PC-9 (cell line): ENCODE results near the gene SKIC2. TPM values are rescaled to one million over a fixed set of nuclear protein-coding genes. Genes with fewer than 3 reads are reported as not detected.

ENCODE experiments used
- BruUV-seq: library from RNA; stranded (reverse); fragments of 400-500 nt; replicated peaks from 2 replicates; lab custom pipeline; 2021; lab: Mats Ljungman, UMichigan
- CTCF ChIA-PET: fragments of 300-600 bp; sonication (Branson Sonifier 250); formaldehyde crosslinking; loops from one replicate; lab custom pipeline; 2022; ENCODE audit warnings: antibody characterized with exemption; lab: Charles Lee
- POLR2A ChIA-PET: fragments of 300-600 bp; sonication (Branson Sonifier 250); formaldehyde crosslinking; loops from one replicate; lab custom pipeline; 2022; ENCODE audit warnings: antibody characterized with exemption; ENCODE audit not compliant: unreplicated experiment; lab: Charles Lee
- DNase-seq, 2 experiments: peaks; one replicate each; pipeline versions ENCODE4 v3.0.0 to v3.0.0-alpha.2; 2015 to 2022; ENCODE audit warnings: mixed read lengths in 1 of 2
- H2AFZ ChIP-seq: fragments of 200-600 bp; sonication (generic); 2 replicates; pipeline ENCODE4 v1.8.1; 2017; ENCODE audit warnings: antibody characterized with exemption
- H3F3A ChIP-seq: fragments of 200-600 bp; sonication (generic); 2 replicates; pipeline ENCODE4 v1.8.1; 2017; ENCODE audit warnings: antibody characterized with exemption, mild to moderate bottlenecking, low read depth; ENCODE audit not compliant: insufficient read depth
- H3K27ac ChIP-seq: fragments of 200-600 bp; sonication (generic); 2 replicates; pipeline ENCODE4 v1.6.1; 2016; ENCODE audit warnings: mixed run types
- H3K27me3 ChIP-seq: fragments of 200-600 bp; sonication (generic); 2 replicates; pipeline ENCODE4 v1.6.1; 2016; ENCODE audit warnings: low read depth, mixed run types; ENCODE audit not compliant: insufficient read depth
- H3K36me3 ChIP-seq: fragments of 200-600 bp; sonication (generic); 2 replicates; pipeline ENCODE4 v1.6.1; 2016; ENCODE audit warnings: low read depth, mixed run types
- H3K4me1 ChIP-seq: fragments of 200-600 bp; sonication (generic); replicated peaks from 2 replicates; pipeline ENCODE4 v1.6.1; 2016; ENCODE audit warnings: mixed run types; ENCODE audit not compliant: insufficient read depth
- H3K4me2 ChIP-seq: fragments of 200-600 bp; sonication (generic); 2 replicates; pipeline ENCODE4 v1.6.1; 2017; ENCODE audit warnings: mixed run types
- H3K4me3 ChIP-seq: fragments of 200-600 bp; sonication (generic); 2 replicates; pipeline ENCODE4 v1.6.1; 2016; ENCODE audit warnings: mixed run types
- H3K79me2 ChIP-seq: fragments of 200-600 bp; sonication (generic); 2 replicates; pipeline ENCODE4 v1.6.1; 2017; ENCODE audit warnings: low read depth, mixed run types
- H3K9me2 ChIP-seq: fragments of 200-600 bp; sonication (generic); 2 replicates; pipeline ENCODE4 v1.8.1; 2017; ENCODE audit warnings: mild to moderate bottlenecking; ENCODE audit not compliant: insufficient read depth
- H3K9me3 ChIP-seq: fragments of 200-600 bp; sonication (generic); 2 replicates; pipeline ENCODE4 v1.8.1; 2016; ENCODE audit warnings: low read depth; ENCODE audit not compliant: insufficient read depth
- H4K20me1 ChIP-seq: fragments of 200-600 bp; sonication (generic); 2 replicates; pipeline ENCODE4 v1.8.1; 2017; ENCODE audit not compliant: insufficient read depth
- CTCF ChIP-seq: fragments of 200-600 bp; sonication (generic); conservative IDR thresholded peaks from 2 replicates; pipeline ENCODE4 v1.6.1; 2017; ENCODE audit warnings: mixed run types, antibody characterized with exemption, mild to moderate bottlenecking, moderate library complexity
- EZH2 ChIP-seq: fragments of 200-600 bp; sonication (generic); IDR thresholded peaks from 2 replicates; pipeline ENCODE4 v1.8.0; 2017; ENCODE audit warnings: antibody characterized with exemption, low read depth
- intact Hi-C: fragments of 100-400 bp; cut with micrococcal nuclease; formaldehyde crosslinking; loops from one replicate; pipeline ENCODE4 v1.10.0; 2022; ENCODE audit not compliant: unreplicated experiment
- total RNA-seq: library from RNA; stranded (reverse); gene quantifications from 2 replicates; pipeline ENCODE4 v1.2.3, GENCODE V29; 2021

SKIC2 gene
- total RNA-seq, 1 experiment from 2014 or later = 67.9 TPM

DNA sequence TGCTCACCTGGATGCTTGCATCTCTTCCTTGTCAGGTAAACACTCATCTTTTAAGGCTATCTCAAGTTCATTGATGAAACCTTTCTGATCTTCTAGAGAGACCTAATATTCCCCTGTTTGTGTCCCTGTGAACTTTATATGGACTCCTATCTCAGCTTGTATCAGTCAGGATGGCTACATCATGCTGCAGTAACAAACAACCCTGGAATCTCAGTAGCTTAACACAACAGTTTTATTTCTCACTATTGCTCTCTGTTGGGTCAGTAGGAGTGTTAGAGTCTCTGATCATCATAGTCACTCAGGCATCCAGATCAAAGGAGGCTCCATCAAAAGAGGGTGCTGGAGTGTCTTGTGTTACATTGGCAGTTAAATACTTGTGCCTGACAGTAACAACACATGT lies 43.6 kb upstream of the SKIC2 start:
- no peaks in the 10 kb centered on the region for H3K27me3 ChIP-seq
- ChIA-PET POLR2A (no interaction called here), CTCF (no interaction called here)
- no peak for DNase-seq
- no peaks in the 10 kb centered on the region for H3K36me3 ChIP-seq
- H3K4me3 ChIP-seq = no peak overlapping the region
- peaks cover 25% of the 10 kb centered on the region for H3F3A ChIP-seq
- intact Hi-C loops = no loop called here
- H3K4me1 ChIP-seq = peaks cover 19% of the 10 kb centered on the region
- no peak overlapping the region for H3K27ac ChIP-seq
- no peaks in the 10 kb centered on the region for H3K9me2 ChIP-seq
- H3K4me2 ChIP-seq = no peak overlapping the region
- no peaks in the 10 kb centered on the region for H4K20me1 ChIP-seq
- H2AFZ ChIP-seq = no peak overlapping the region
- no peaks in the 10 kb centered on the region for H3K9me3 ChIP-seq
- no peak for TF ChIP-seq CTCF
- TF ChIP-seq EZH2 = no peak
- no TSS peak for BruUV-seq
- no peaks in the 10 kb centered on the region for H3K79me2 ChIP-seq

GRCh38 chr6:31915756-31916155 lies 43.2 kb upstream of the SKIC2 start:
- no TSS peak for BruUV-seq
- Histone ChIP-seq H3K36me3 (no peaks in the 10 kb centered on the region), H3F3A (peaks cover 21% of the 10 kb centered on the region), H3K4me2 (no peak overlapping the region), H3K9me2 (no peaks in the 10 kb centered on the region), H2AFZ (no peak overlapping the region), H4K20me1 (no peaks in the 10 kb centered on the region), H3K79me2 (no peaks in the 10 kb centered on the region), H3K27ac (no peak overlapping the region), H3K9me3 (no peaks in the 10 kb centered on the region), H3K4me3 (no peak overlapping the region), H3K27me3 (no peaks in the 10 kb centered on the region), H3K4me1 (peaks cover 15% of the 10 kb centered on the region)
- intact Hi-C loops = no loop called here
- no peak for DNase-seq
- ChIA-PET POLR2A (no interaction called here), CTCF (no interaction called here)
- no peak for TF ChIP-seq CTCF
- no peak for TF ChIP-seq EZH2

DNA sequence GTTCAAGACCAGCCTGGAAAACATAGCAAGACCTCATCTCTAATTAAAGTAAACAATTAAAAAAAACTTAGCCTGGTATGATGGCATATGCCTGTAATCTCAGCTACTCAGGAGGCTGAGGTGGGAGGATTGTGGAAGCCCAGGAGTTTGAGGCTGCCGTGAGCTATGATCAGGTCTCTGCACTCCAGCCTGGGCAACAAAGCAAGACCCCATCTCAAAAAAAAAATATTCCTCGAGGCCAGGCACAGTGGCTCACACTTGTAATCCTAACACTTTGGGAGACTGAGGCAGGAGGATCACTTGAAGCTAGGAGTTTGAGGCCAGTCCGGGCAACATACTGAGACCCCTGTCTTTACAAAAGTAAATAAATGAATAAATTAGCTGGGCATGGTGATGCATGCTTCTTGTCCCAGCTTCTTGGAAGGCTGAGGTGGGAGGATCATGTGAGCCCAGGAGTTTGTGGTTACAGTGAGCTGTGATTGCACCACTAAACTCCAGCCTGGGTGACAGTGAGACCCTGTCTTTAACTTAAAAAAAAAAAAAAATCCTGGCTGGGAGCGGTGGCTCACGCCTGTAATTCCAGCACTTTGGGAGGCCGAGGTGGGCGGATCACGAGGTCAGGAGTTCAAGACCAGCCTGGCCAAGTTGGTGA lies 40.8 kb upstream of the SKIC2 start:
- Histone ChIP-seq H3K79me2 (no peaks in the 10 kb centered on the region), H3K9me2 (no peaks in the 10 kb centered on the region), H4K20me1 (no peaks in the 10 kb centered on the region), H3K4me1 (peaks cover 5% of the 10 kb centered on the region; the same call in 1 of the 2 replicates), H3K4me3 (no peak overlapping the region), H2AFZ (no peak overlapping the region), H3K36me3 (no peaks in the 10 kb centered on the region), H3K4me2 (no peak overlapping the region), H3K27me3 (no peaks in the 10 kb centered on the region), H3K9me3 (no peaks in the 10 kb centered on the region), H3F3A (peaks cover 15% of the 10 kb centered on the region; the same call in 1 of the 2 replicates), H3K27ac (no peak overlapping the region)
- no peak for TF ChIP-seq EZH2
- TF ChIP-seq CTCF = no peak
- DNase-seq = no peak
- ChIA-PET POLR2A (no interaction called here), CTCF (no interaction called here)
- no TSS peak for BruUV-seq
- intact Hi-C loops = no loop called here
